ENCODE data around the gene SDR39U1. TPM values are rescaled to one million over a fixed set of nuclear protein-coding genes. Genes with fewer than 3 reads are reported as not detected.
A peak's percentile ranks its signal among the peaks of the same experiment; 100 is the strongest.

SDR39U1 gene
- total and polyA plus RNA-seq, 4 donors = 24.0 to 163 (median 54.1) TPM

DNA sequence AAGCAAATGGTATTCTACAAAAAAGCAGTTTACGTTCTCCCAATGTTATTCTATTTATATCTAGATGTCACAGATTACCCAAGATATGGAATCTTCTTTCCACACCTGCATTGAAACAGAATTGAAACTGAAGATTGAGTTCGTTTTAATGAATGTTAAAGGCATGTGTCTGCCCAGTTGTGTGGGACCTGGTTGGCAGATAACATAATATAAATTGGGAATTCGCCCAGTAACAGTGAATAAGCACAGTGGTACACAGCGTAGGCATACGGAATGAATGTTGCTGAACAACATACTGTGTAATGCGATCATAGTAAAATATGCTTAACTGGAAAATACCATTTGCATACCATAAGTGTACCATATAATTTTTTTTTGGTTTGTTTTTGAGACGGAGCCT lies 8.5 kb downstream of the SDR39U1 start:
- Histone ChIP-seq H3K27ac (ENCODE audit: low read depth in 1 of 2, low read length in 2 of 2) (no peak overlapping the region), H3K9me3 (ENCODE audit: control insufficient read depth, low read length) (no peaks in the 10 kb centered on the region), H3K36me3 (ENCODE audit: control insufficient read depth in 1 of 2, insufficient read depth in 2 of 2, low read length in 1 of 2) (peaks cover 0 to 7% of the 10 kb centered on the region in 2 donors), H3K4me1 (ENCODE audit: control insufficient read depth in 1 of 2, insufficient read depth in 2 of 2, low read length in 2 of 2) (no peaks in the 10 kb centered on the region), H3K27me3 (ENCODE audit: control insufficient read depth in 1 of 2, insufficient read depth in 2 of 2, low read length in 1 of 2) (no peaks in the 10 kb centered on the region), H3K4me3 (ENCODE audit: low read length in 2 of 2) (no peak overlapping the region)
- WGBS, 2 donors = 49 to 50% methylated on average over 7 of the region's 7 CpGs
- ATAC-seq (ENCODE audit: low FRiP score) (no peak), DNase-seq (no peak)
- intact Hi-C loops (cut with DNase I) = loop anchor here in 1 of 2 donors (5.0 to 10.0 kb wide), 2 partner anchors 197 to 319 kb away; partner anchors contain the start of genes DCAF11 and NRL

DNA sequence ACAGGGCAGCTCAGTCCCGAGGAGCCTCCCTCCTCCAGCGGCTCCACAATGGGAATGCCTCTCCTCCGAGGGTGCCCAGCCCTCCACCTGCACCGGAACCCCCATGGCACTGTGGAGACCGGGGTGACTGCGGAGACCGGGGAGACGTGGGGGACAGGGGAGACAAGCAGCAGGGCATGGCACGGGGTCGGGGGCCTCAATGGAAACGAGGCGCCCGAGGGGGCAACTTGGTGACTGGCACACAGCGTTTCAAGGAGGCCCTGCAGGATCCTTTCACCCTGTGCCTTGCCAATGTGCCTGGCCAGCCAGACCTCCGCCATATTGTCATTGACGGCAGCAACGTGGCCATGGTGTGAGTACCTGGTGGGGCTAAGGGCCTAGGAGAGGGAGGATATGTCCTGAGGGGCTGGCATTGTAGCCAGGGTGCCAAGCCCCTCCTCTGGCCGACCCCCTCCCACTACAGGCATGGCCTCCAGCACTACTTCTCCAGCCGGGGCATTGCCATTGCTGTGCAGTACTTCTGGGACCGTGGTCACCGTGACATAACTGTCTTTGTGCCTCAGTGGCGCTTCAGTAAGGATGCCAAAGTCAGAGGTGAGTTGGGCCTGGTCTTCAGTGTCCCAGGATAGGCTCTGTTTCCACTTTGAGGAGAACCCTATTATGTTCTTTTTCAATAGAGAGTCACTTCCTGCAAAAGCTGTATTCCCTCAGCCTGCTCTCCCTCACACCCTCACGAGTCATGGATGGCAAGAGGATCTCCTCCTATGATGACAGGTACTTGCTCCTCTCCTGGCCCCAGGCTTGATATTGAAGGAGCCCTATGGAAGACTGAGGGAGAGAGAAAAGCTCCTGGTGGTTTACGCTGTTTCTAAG lies 10.1 kb downstream of the SDR39U1 start:
- no peaks in the 10 kb centered on the region for H3K27me3 ChIP-seq (ENCODE audit: control insufficient read depth in 1 of 2, insufficient read depth in 2 of 2, low read length in 1 of 2)
- H3K4me3 ChIP-seq (ENCODE audit: low read length in 2 of 2) = no peak overlapping the region
- H3K4me1 ChIP-seq (ENCODE audit: control insufficient read depth in 1 of 2, insufficient read depth in 2 of 2, low read length in 2 of 2) = no peaks in the 10 kb centered on the region
- intact Hi-C loops (cut with DNase I) = loop anchor here in 1 of 2 donors (5.0 to 10.0 kb wide), 2 partner anchors 195 to 318 kb away; partner anchors contain the start of genes DCAF11 and NRL
- DNase-seq (peak in 1 of 2 donors; percentile 57), ATAC-seq (ENCODE audit: low FRiP score) (no peak)
- H3K27ac ChIP-seq (ENCODE audit: low read depth in 1 of 2, low read length in 2 of 2) = no peak overlapping the region
- peaks cover 0 to 6% of the 10 kb centered on the region in 2 donors for H3K36me3 ChIP-seq (ENCODE audit: control insufficient read depth in 1 of 2, insufficient read depth in 2 of 2, low read length in 1 of 2)
- WGBS, 2 donors = 74 to 79% methylated on average over 24 of the region's 24 CpGs
- H3K9me3 ChIP-seq (ENCODE audit: control insufficient read depth, low read length) = no peaks in the 10 kb centered on the region

DNA sequence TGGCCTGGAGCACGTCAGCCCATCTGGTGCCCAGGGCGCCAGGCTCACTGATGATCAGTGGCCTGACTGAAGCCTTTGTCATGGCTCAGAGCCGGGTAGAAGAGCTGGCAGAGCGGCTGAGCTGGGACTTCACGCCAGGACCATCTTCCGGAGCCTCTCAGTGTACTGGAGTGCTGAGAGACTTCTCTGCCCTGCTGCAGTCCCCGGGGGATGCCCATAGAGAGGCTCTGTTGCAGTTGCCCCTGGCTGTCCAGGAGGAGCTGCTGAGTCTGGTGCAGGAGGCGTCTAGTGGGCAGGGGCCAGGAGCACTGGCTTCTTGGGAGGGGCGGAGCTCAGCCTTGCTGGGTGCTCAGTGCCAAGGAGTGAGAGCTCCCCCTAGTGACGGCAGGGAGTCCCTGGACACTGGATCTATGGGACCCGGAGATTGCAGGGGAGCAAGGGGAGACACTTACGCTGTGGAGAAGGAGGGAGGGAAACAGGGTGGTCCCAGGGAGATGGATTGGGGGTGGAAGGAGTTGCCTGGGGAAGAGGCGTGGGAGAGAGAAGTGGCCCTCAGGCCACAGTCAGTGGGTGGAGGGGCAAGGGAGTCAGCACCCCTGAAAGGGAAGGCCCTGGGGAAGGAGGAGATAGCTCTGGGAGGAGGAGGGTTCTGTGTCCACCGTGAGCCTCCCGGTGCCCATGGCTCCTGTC lies 10.9 kb downstream of the SDR39U1 start:
- no peaks in the 10 kb centered on the region for H3K4me1 ChIP-seq (ENCODE audit: control insufficient read depth in 1 of 2, insufficient read depth in 2 of 2, low read length in 2 of 2)
- intact Hi-C loops (cut with DNase I) = loop anchor here in 1 of 2 donors (2.0 to 10.0 kb wide), 3 partner anchors 67 to 317 kb away; partner anchors contain the start of genes DCAF11 and NRL
- 36 to 38% methylated on average over 15 of the region's 15 CpGs for WGBS, 2 donors
- H3K4me3 ChIP-seq (ENCODE audit: low read length in 2 of 2) = no peak overlapping the region
- no peak overlapping the region for H3K27ac ChIP-seq (ENCODE audit: low read depth in 1 of 2, low read length in 2 of 2)
- H3K9me3 ChIP-seq (ENCODE audit: control insufficient read depth, low read length) = no peaks in the 10 kb centered on the region
- DNase-seq (peak; percentile 95 to 96), ATAC-seq (ENCODE audit: low FRiP score) (peak; percentile 85)
- H3K27me3 ChIP-seq (ENCODE audit: control insufficient read depth in 1 of 2, insufficient read depth in 2 of 2, low read length in 1 of 2) = no peaks in the 10 kb centered on the region
- peaks cover 0 to 2% of the 10 kb centered on the region in 2 donors for H3K36me3 ChIP-seq (ENCODE audit: control insufficient read depth in 1 of 2, insufficient read depth in 2 of 2, low read length in 1 of 2)

DNA sequence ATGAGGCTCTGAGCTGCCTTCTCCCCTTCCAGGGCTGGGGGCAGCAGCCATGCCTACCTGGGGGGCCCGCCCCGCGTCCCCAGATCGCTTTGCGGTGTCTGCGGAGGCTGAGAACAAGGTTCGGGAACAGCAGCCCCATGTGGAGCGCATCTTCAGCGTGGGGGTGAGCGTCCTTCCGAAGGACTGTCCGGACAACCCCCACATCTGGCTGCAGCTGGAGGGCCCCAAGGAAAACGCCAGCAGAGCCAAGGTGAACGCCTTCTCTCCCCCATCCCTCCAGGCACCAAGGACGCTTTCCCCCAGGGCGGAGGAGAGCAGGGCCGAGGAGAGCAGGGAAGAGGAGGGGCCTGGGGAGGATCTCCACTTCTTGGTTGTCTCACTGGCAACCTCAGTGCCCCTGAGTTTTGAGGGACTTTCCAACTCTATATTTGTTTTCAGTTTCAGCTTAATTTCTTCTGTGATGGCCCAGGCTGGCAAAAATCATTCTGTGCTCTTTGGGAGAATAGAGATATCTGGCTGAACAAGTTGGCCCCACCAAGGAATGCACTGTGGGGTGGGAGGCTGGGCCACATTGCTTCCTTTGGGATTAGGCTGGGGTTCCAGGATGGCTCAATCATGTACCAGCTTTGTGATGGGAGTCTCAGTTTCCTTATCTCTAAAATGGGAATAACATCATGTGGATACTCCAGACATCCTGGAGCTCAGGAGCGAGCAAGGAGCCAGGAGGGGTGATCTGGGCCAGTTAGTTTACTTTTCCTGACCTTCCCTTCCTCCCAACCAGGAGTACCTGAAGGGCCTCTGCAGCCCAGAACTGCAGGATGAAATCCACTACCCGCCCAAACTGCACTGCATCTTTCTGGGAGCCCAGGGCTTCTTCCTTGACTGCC lies 11.7 kb downstream of the SDR39U1 start:
- H3K27ac ChIP-seq (ENCODE audit: low read depth in 1 of 2, low read length in 2 of 2) = peak overlapping the region; percentile 83 to 94
- no peaks in the 10 kb centered on the region for H3K36me3 ChIP-seq (ENCODE audit: control insufficient read depth in 1 of 2, insufficient read depth in 2 of 2, low read length in 1 of 2)
- ATAC-seq (ENCODE audit: low FRiP score) = peak; percentile 73
- WGBS, 2 donors = 10 to 11% methylated on average over 15 to 19 of the region's 19 CpGs
- no peaks in the 10 kb centered on the region for H3K4me1 ChIP-seq (ENCODE audit: control insufficient read depth in 1 of 2, insufficient read depth in 2 of 2, low read length in 2 of 2)
- H3K4me3 ChIP-seq (ENCODE audit: low read length in 2 of 2) = peak overlapping the region; percentile 60 to 66
- H3K27me3 ChIP-seq (ENCODE audit: control insufficient read depth in 1 of 2, insufficient read depth in 2 of 2, low read length in 1 of 2) = no peaks in the 10 kb centered on the region
- DNase-seq = peak; percentile 60 to 80
- intact Hi-C loops (cut with DNase I) = loop anchor here (1.0 to 10.0 kb wide), 4 partner anchors 65 to 316 kb away; partner anchors contain the start of genes DCAF11 (in 1 of the 2) and NRL (in 1 of the 2)
- H3K9me3 ChIP-seq (ENCODE audit: control insufficient read depth, low read length) = no peaks in the 10 kb centered on the region

DNA sequence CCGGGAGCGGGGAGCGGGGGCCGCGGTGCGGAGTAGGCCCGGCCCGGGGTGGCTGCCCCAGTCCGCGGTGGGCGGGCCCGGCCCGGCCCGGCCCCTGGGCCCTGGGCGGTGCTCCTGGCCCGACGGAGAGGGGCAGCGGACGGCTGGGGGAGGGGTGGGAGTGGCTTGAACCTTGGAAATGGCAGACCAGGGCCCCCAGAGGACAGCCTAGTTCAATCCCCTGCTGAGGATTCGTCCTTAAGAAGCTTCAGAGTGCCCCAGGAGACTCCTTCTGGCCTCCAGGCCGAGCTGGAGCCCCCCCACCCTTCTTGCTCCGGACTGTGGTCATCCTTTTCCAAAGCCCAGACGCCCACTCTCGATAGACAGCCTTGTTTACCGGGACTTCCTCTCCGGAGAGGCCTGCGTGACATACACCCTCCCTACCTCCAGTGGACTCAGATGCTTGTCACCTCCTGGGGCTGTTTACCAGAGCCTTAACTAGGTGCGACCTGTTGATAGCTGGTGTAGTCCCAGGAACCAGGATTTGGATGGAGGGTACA lies 12.4 kb downstream of the SDR39U1 start:
- Histone ChIP-seq H3K36me3 (ENCODE audit: control insufficient read depth in 1 of 2, insufficient read depth in 2 of 2, low read length in 1 of 2) (no peaks in the 10 kb centered on the region), H3K27ac (ENCODE audit: low read depth in 1 of 2, low read length in 2 of 2) (peak overlapping the region; percentile 90 to 94), H3K27me3 (ENCODE audit: control insufficient read depth in 1 of 2, insufficient read depth in 2 of 2, low read length in 1 of 2) (no peaks in the 10 kb centered on the region), H3K9me3 (ENCODE audit: control insufficient read depth, low read length) (no peaks in the 10 kb centered on the region), H3K4me1 (ENCODE audit: control insufficient read depth in 1 of 2, insufficient read depth in 2 of 2, low read length in 2 of 2) (no peaks in the 10 kb centered on the region), H3K4me3 (ENCODE audit: low read length in 2 of 2) (peak overlapping the region; percentile 60 to 66)
- peak; percentile 93 to 94 for DNase-seq
- intact Hi-C loops (cut with DNase I) = loop anchor here (1.0 to 10.0 kb wide), 4 partner anchors 64 to 315 kb away; partner anchors contain the start of genes DCAF11 (in 1 of the 2) and NRL (in 1 of the 2)
- WGBS, 2 donors = 1% methylated on average over 19 to 28 of the region's 28 CpGs
- ATAC-seq (ENCODE audit: low FRiP score) = peak; percentile 92

DNA sequence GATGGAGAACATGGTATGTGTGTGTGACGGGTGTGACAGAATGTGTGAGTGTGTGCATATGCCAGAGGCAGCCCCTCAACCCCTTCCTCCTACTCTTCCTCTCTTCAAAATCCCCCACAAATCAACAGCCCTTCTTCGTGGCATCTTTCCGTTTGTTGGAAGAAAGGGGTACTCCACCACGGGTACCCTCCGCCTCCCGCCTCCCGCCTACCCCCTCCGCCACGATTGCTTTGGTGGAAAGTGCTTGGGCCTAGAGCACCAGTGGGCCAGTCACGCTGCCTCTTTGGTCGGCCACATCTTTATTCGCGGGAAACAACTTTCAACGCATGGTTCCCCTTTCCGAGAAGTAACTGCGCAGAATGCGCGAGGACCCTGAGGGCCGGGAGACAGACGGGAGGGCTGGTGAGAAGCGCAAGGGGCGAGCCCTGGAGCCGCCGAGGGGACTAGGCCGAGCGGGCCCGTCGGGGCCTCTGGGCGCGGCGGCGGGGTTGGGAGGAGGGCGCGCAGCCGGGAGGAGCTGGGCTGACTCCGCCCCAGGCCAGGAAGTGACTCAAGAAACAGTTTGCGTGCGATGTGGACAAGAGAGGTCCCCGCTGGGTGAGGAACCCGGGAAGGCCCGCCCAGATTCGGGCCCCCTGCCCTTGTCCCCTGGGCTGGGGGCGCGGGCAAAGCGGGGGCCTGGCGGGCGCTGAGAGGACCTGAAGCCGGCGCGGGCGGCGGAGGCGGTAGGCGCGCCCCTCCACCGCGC lies 13.0 kb downstream of the SDR39U1 start, which contains the start of the genes CBLN3 and KHNYN:
TSS of gene CBLN3 (minus strand) at position 274 of the 748 bp plus-strand sequence. CDS start 614 bp downstream, outside the sequence.
TSS of gene KHNYN (plus strand) at position 560 of the 748 bp plus-strand sequence. CDS start 777 bp downstream, outside the sequence.
- H3K4me3 ChIP-seq (ENCODE audit: low read length in 2 of 2) = peak within 1 kb of the TSS; percentile 60 to 66
- intact Hi-C loops (cut with DNase I) = loop anchor here (1.0 to 10.0 kb wide), 4 partner anchors 63 to 315 kb away; partner anchors contain the start of genes DCAF11 (in 1 of the 2) and NRL (in 1 of the 2)
- no peaks in the 10 kb centered on the region for H3K9me3 ChIP-seq (ENCODE audit: control insufficient read depth, low read length)
- H3K27ac ChIP-seq (ENCODE audit: low read depth in 1 of 2, low read length in 2 of 2) = peak within 1 kb of the TSS; percentile 90 to 94
- H3K36me3 ChIP-seq (ENCODE audit: control insufficient read depth in 1 of 2, insufficient read depth in 2 of 2, low read length in 1 of 2) = no peaks in the 10 kb centered on the region
- H3K4me1 ChIP-seq (ENCODE audit: control insufficient read depth in 1 of 2, insufficient read depth in 2 of 2, low read length in 2 of 2) = no peaks in the 10 kb centered on the region
- 2 to 3% methylated on average over 54 to 57 of the region's 57 CpGs for WGBS, 2 donors
- H3K27me3 ChIP-seq (ENCODE audit: control insufficient read depth in 1 of 2, insufficient read depth in 2 of 2, low read length in 1 of 2) = no peaks in the 10 kb centered on the region
- ATAC-seq (ENCODE audit: low FRiP score) = peak; percentile 91
- DNase-seq = peak; percentile 96

DNA sequence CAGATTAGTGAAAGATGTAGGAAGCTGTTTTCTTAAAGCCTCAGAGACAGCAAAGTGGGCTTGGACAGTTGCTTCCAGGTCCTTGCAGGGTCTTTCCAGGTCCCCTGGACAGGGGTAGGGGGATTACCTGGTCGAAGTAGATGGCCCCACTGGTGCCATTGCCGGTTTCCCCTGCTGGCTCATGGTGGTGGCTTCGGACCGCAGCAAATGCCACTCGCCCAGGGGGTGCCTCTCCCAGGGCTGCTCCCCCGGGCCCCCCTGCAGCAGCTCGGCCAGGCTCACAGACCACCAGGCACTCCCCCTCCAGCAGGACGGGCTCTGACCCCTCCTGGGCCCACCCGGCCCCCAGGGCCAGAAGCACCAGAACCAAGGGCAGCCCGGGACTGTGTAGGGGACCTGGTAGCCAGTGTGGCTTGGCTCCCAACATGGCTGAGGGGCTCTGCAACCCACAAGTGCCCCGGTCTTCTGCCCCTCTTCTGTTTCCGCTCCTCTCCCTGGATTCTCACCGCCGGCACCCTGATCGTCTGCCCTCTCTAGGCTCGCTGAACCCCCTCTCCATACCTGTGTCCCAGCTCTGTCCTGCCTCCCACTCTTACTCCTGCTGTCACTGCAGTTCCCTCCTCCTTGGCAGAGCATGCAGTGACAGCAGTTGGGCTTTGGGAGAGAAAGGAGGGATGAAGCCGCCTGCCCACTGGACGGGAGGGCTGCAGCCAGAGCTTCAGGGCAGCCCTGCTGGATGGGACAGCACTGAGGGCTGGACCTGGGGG lies 13.8 kb downstream of the SDR39U1 start:
- DNase-seq (peak in 1 of 2 donors; percentile 56), ATAC-seq (ENCODE audit: low FRiP score) (no peak)
- Histone ChIP-seq H3K9me3 (ENCODE audit: control insufficient read depth, low read length) (no peaks in the 10 kb centered on the region), H3K27ac (ENCODE audit: low read depth in 1 of 2, low read length in 2 of 2) (peak overlapping the region; percentile 82 to 94), H3K4me1 (ENCODE audit: control insufficient read depth in 1 of 2, insufficient read depth in 2 of 2, low read length in 2 of 2) (no peaks in the 10 kb centered on the region), H3K36me3 (ENCODE audit: control insufficient read depth in 1 of 2, insufficient read depth in 2 of 2, low read length in 1 of 2) (no peaks in the 10 kb centered on the region), H3K4me3 (ENCODE audit: low read length in 2 of 2) (no peak overlapping the region), H3K27me3 (ENCODE audit: control insufficient read depth in 1 of 2, insufficient read depth in 2 of 2, low read length in 1 of 2) (no peaks in the 10 kb centered on the region)
- 89 to 91% methylated on average over 14 to 18 of the region's 18 CpGs for WGBS, 2 donors
- intact Hi-C loops (cut with DNase I) = no loop called here
